Lung (tissue), 12 donors: Measurements from ENCODE around the gene MAP7. TPM values are rescaled to one million over a fixed set of nuclear protein-coding genes. Genes with fewer than 3 reads are reported as not detected.

Source experiments
- ATAC-seq: fragments of 200-7000 bp; cut with Tn5 transposase; one replicate; pipeline ENCODE4 v1.9.1; 2020; ENCODE audit warnings: moderate number of reproducible peaks; ENCODE audit not compliant: insufficient read depth, low FRiP score
- DNase-seq, 3 donors: peaks; one replicate each; pipeline ENCODE4 v3.0.0-alpha.2; 2013 to 2017
- H3K27ac ChIP-seq, 2 donors: one replicate each; pipeline ENCODE4 v1.5.1; 2013; ENCODE audit warnings: mild to moderate bottlenecking in 2 of 2, moderate library complexity in 2 of 2, control low read depth in 1 of 2, inconsistent platforms in 1 of 2, low read depth in 1 of 2, low read length in 1 of 2
- H3K27me3 ChIP-seq, 3 donors: one replicate each; pipeline ENCODE4 v1.5.1; 2013; ENCODE audit warnings: low read length in 2 of 3; ENCODE audit not compliant: control insufficient read depth in 3 of 3, insufficient read depth in 3 of 3
- H3K36me3 ChIP-seq, 4 donors: one replicate each; pipeline ENCODE4 v1.5.1; 2013; ENCODE audit warnings: low read length in 4 of 4, mild to moderate bottlenecking in 1 of 4, moderate library complexity in 1 of 4; ENCODE audit not compliant: control insufficient read depth in 4 of 4, insufficient read depth in 4 of 4
- H3K4me1 ChIP-seq, 5 donors: one replicate each; pipeline ENCODE4 v1.5.1; 2013; ENCODE audit warnings: low read length in 5 of 5, mild to moderate bottlenecking in 2 of 5, moderate library complexity in 1 of 5; ENCODE audit not compliant: control insufficient read depth in 5 of 5, insufficient read depth in 5 of 5
- H3K4me3 ChIP-seq: one replicate; pipeline ENCODE4 v1.5.1; 2013; ENCODE audit warnings: mild to moderate bottlenecking, control low read depth, moderate library complexity
- H3K9ac ChIP-seq, 2 donors: one replicate each; pipeline ENCODE4 v1.5.1; 2013; ENCODE audit warnings: low read length in 2 of 2, control low read depth in 1 of 2; ENCODE audit not compliant: insufficient read depth in 1 of 2
- H3K9me3 ChIP-seq, 4 donors: one replicate each; pipeline ENCODE4 v1.5.1; 2013; ENCODE audit warnings: low read length in 3 of 4, mild to moderate bottlenecking in 1 of 4, moderate library complexity in 1 of 4; ENCODE audit not compliant: control insufficient read depth in 4 of 4, insufficient read depth in 3 of 4
- WGBS, 2 donors: extraction: QIAGEN DNeasy Blood & Tissue Kit; methylation state at CpG; one replicate each; pipeline ENCODE4 v1.1.7; 2013; 5-methylcytosine and 5-hydroxymethylcytosine counted together
- polyA plus RNA-seq, 2 donors: library from polyadenylated mRNA; stranded (reverse); fragments of 200-250 nt; gene quantifications; one replicate each; pipeline ENCODE4 v1.2.1, GENCODE V29; 2013
- total RNA-seq, 2 donors: library from RNA; depleted of rRNA in 1 of 2; stranded (reverse); fragments of >200 nt in 1 of 2; gene quantifications; one replicate each; pipeline ENCODE4 v1.2.1, GENCODE V29; 2014 to 2021
- TF ChIP-seq, protein P1 (sequence below): IDR thresholded peaks from 2 replicates; pipeline ENCODE4 v1.5.1; 2012; ENCODE audit warnings: mild to moderate bottlenecking; ENCODE audit errors: control extremely low read depth, extremely low read depth
- donor health status: control.
- donor health status: control.
- donor health status: Bipolar disorder and iron deficiency.
- donor health status: healthy.
- donor health status: DM: yes; HTN: yes; CAD: no.

Gene MAP7
- total and polyA plus RNA-seq, 4 donors = 8.4 to 23.4 (median 12.3) TPM

DNA sequence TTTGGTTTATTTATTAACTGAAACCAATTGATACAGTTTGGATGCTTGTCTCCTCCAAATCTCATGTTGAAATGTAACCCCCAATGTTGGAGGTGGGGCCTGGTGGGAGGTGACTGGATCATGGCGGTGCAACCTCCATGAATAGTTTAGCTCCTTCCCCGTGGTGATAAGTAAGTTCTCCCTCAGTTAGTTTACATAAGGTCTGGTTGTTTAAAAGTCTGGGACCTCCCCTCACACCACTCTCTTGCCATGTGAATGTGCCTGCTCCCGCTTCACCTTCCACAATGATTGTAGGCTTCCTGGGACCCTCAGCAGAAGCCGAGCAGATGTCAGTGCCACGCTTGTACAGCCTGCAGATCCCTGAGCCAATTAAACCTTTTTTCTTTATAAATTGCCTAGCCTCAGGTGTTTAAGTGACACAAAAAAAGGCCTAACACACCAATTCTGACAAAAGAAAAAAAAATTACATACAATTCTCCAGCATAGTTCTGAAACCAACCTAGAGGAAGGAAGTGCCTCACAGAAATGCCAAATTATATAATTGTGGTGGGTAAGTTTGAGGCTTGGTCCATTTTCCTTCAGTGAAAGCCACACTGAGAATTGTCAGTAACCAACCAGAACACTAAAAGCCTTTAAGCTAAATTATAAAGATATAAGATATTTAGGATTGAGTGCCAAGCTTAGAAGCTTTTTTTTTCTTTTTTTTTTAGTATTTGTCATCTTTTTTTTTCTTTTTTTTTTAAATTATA lies 15.0 kb downstream of the MAP7 start:
- Histone ChIP-seq H3K9me3 (no peaks in the 10 kb centered on the region), H3K27ac (no peak overlapping the region), H3K4me3 (no peak overlapping the region), H3K4me1 (no peaks in the 10 kb centered on the region), H3K27me3 (peaks cover 0 to 4% (median 0%) of the 10 kb centered on the region in 3 donors), H3K36me3 (no peaks in the 10 kb centered on the region), H3K9ac (no peak overlapping the region)
- 53 to 71% methylated on average over 5 of the region's 5 CpGs for WGBS, 2 donors
- DNase-seq (no peak), ATAC-seq (no peak)
- TF ChIP-seq, protein P1, sequence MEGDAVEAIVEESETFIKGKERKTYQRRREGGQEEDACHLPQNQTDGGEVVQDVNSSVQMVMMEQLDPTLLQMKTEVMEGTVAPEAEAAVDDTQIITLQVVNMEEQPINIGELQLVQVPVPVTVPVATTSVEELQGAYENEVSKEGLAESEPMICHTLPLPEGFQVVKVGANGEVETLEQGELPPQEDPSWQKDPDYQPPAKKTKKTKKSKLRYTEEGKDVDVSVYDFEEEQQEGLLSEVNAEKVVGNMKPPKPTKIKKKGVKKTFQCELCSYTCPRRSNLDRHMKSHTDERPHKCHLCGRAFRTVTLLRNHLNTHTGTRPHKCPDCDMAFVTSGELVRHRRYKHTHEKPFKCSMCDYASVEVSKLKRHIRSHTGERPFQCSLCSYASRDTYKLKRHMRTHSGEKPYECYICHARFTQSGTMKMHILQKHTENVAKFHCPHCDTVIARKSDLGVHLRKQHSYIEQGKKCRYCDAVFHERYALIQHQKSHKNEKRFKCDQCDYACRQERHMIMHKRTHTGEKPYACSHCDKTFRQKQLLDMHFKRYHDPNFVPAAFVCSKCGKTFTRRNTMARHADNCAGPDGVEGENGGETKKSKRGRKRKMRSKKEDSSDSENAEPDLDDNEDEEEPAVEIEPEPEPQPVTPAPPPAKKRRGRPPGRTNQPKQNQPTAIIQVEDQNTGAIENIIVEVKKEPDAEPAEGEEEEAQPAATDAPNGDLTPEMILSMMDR = no peak

DNA sequence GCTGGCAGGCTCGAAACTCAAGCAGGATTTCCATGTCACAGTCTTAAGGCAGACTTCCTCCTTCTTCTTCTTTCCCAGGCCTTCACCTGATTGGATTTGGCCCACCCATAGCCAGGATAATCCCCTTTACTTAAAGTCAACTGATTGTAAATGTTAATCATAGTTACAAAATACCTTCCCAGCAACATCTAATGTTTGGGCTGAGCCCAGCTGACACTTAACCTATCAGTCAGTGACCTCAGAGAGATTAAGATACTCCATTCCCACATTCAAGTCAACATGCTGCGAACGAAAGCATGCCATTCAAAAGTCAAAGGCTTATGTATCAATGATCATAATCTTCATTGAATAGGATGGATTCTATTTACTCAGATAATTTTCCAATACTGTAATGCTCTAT lies 16.0 kb downstream of the MAP7 start:
- Histone ChIP-seq H3K4me3 (no peak overlapping the region), H3K27ac (no peak overlapping the region), H3K27me3 (peaks cover 0 to 7% (median 0%) of the 10 kb centered on the region in 3 donors), H3K36me3 (no peaks in the 10 kb centered on the region), H3K9ac (no peak overlapping the region), H3K4me1 (no peaks in the 10 kb centered on the region), H3K9me3 (no peaks in the 10 kb centered on the region)
- ATAC-seq (no peak), DNase-seq (no peak)
- TF ChIP-seq, protein P1 = no peak
- 87 to 90% methylated on average over 3 of the region's 3 CpGs for whole genome bisulfite sequencing, 2 donors

GRCh38 chr6:136533487-136533886 lies 16.7 kb downstream of the MAP7 start:
- TF ChIP-seq, protein P1 = no peak
- H3K9ac ChIP-seq = no peak overlapping the region
- H3K27me3 ChIP-seq = peaks cover 0 to 7% (median 0%) of the 10 kb centered on the region in 3 donors
- no peak overlapping the region for H3K27ac ChIP-seq
- H3K4me1 ChIP-seq = no peaks in the 10 kb centered on the region
- WGBS, 2 donors = 24 to 35% methylated on average over 5 of the region's 5 CpGs
- no peaks in the 10 kb centered on the region for H3K9me3 ChIP-seq
- DNase-seq (no peak), ATAC-seq (no peak)
- no peaks in the 10 kb centered on the region for H3K36me3 ChIP-seq
- H3K4me3 ChIP-seq = no peak overlapping the region

DNA sequence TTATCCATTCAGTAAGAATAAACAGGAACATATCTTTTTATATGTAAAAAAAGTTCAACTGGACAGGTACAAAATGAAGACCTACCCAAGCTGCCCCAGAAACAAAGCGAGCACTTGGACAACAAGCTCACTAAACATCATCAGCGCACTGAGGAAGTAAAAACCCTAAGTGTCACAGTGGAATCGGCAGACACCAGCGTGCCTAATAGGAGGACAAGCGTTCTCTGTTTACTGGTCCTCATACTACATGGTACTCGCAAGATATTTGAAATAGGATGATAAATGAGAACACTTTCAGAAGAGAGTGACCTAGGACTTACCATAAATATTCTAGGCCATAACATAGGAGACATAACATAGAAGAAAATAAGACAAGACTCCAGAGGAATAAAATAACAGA lies 18.2 kb downstream of the MAP7 start:
- H3K27me3 ChIP-seq = peaks cover 0 to 7% (median 0%) of the 10 kb centered on the region in 3 donors
- no peak overlapping the region for H3K27ac ChIP-seq
- H3K4me1 ChIP-seq = no peaks in the 10 kb centered on the region
- no peaks in the 10 kb centered on the region for H3K9me3 ChIP-seq
- no peak overlapping the region for H3K4me3 ChIP-seq
- H3K9ac ChIP-seq = no peak overlapping the region
- TF ChIP-seq, protein P1 = no peak
- no peaks in the 10 kb centered on the region for H3K36me3 ChIP-seq
- 83 to 90% methylated on average over 6 of the region's 6 CpGs for WGBS, 2 donors
- no peak for ATAC-seq
- no peak for DNase-seq
